ENCODE results near the gene APBA2.

Gene APBA2

DNA sequence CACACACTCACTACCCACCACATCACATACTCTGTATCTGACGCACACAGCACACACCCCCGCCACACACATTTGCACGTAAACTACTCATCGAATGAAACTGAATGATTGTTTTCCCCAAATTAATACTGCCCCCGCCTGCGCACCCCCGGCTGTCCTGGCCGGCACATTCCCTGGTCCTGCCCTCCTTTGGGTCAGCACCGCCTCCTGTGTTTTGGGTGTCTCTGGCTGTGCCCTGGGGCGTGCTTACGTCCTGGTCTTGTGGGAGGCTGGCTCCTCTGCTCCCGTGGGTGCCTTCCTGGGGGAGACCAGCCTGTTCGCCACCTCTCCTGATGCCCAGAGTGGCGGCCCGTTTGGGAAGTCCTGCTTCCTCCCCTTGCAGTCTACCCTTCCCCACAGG is 30.2 kb downstream of the APBA2 start:
- H3K4me1 Mint-ChIP-seq: peaks cover 21% of the 10 kb centered on the region
- H3K4me3 Mint-ChIP-seq: no peak overlapping the region
- DNase-seq: no peak
- no peaks in the 10 kb centered on the region for H3K36me3 Mint-ChIP-seq (ENCODE audit: low read depth)
- no peak overlapping the region for H3K27ac Mint-ChIP-seq
- H3K27me3 Mint-ChIP-seq (ENCODE audit: low read depth, poor library complexity): no peaks in the 10 kb centered on the region
- H3K9me3 Mint-ChIP-seq: no peaks in the 10 kb centered on the region
- TF ChIP-seq, protein P1, sequence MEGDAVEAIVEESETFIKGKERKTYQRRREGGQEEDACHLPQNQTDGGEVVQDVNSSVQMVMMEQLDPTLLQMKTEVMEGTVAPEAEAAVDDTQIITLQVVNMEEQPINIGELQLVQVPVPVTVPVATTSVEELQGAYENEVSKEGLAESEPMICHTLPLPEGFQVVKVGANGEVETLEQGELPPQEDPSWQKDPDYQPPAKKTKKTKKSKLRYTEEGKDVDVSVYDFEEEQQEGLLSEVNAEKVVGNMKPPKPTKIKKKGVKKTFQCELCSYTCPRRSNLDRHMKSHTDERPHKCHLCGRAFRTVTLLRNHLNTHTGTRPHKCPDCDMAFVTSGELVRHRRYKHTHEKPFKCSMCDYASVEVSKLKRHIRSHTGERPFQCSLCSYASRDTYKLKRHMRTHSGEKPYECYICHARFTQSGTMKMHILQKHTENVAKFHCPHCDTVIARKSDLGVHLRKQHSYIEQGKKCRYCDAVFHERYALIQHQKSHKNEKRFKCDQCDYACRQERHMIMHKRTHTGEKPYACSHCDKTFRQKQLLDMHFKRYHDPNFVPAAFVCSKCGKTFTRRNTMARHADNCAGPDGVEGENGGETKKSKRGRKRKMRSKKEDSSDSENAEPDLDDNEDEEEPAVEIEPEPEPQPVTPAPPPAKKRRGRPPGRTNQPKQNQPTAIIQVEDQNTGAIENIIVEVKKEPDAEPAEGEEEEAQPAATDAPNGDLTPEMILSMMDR (IDR thresholded peaks at IDR 0.05): no peak

GRCh38 chr15:28917791-28918140 is 32.0 kb downstream of the APBA2 start:
- Mint-ChIP-seq H3K27ac (no peak overlapping the region), H3K36me3 (ENCODE audit: low read depth) (peaks cover 5% of the 10 kb centered on the region), H3K27me3 (ENCODE audit: low read depth, poor library complexity) (no peaks in the 10 kb centered on the region), H3K4me3 (no peak overlapping the region), H3K9me3 (no peaks in the 10 kb centered on the region), H3K4me1 (peaks cover 30% of the 10 kb centered on the region)
- no peak for DNase-seq
- TF ChIP-seq, protein P1 (IDR thresholded peaks at IDR 0.05): no peak

- Mint-ChIP-seq H3K36me3 (ENCODE audit: low read depth) (peaks cover 11% of the 10 kb centered on the region), H3K27ac (no peak overlapping the region), H3K4me3 (no peak overlapping the region), H3K4me1 (peaks cover 30% of the 10 kb centered on the region), H3K9me3 (no peaks in the 10 kb centered on the region), H3K27me3 (ENCODE audit: low read depth, poor library complexity) (no peaks in the 10 kb centered on the region)
- TF ChIP-seq, protein P1 (IDR thresholded peaks at IDR 0.05): peak; percentile 20
- peak; percentile 60 for DNase-seq
These were observed 32.6 kb downstream of the APBA2 start for GRCh38 chr15:28918141-28918983.

- Mint-ChIP-seq H3K4me3 (no peak overlapping the region), H3K9me3 (no peaks in the 10 kb centered on the region), H3K36me3 (ENCODE audit: low read depth) (peaks cover 19% of the 10 kb centered on the region), H3K27ac (no peak overlapping the region), H3K27me3 (ENCODE audit: low read depth, poor library complexity) (no peaks in the 10 kb centered on the region), H3K4me1 (peaks cover 30% of the 10 kb centered on the region)
- DNase-seq: no peak
- TF ChIP-seq, protein P1 (IDR thresholded peaks at IDR 0.05): no peak
These were observed 33.4 kb downstream of the APBA2 start for GRCh38 chr15:28919201-28919635.

GRCh38 chr15:28919679-28920655 is 34.2 kb downstream of the APBA2 start:
- Mint-ChIP-seq H3K36me3 (ENCODE audit: low read depth) (peaks cover 27% of the 10 kb centered on the region), H3K27ac (peak overlapping the region; percentile 40), H3K27me3 (ENCODE audit: low read depth, poor library complexity) (no peaks in the 10 kb centered on the region), H3K4me3 (no peak overlapping the region), H3K9me3 (no peaks in the 10 kb centered on the region), H3K4me1 (peaks cover 30% of the 10 kb centered on the region)
- TF ChIP-seq, protein P1 (IDR thresholded peaks at IDR 0.05): no peak
- no peak for DNase-seq
